ENCODE results near the gene VGLL4.

DNA sequence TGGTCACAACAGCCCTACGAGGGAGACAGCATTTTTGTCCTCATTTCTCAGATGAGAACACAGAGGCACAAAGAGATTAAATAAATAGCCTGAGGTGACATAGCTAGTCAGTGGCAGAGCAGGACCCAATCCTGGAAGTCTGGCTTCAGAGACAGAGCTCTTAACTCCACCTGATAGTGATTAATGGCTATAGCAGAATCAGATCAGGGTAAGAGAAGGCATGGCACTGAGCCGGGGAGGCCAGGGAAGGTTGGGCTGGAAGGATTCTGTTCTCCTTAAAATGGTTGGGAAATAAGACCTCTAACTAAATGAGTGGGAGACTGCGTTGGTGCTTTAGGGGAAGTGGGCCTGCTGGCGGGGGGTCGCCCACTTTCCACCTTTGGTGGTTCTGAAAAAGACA is 104.5 kb downstream of the VGLL4 start:
- TF ChIP-seq, protein P1, sequence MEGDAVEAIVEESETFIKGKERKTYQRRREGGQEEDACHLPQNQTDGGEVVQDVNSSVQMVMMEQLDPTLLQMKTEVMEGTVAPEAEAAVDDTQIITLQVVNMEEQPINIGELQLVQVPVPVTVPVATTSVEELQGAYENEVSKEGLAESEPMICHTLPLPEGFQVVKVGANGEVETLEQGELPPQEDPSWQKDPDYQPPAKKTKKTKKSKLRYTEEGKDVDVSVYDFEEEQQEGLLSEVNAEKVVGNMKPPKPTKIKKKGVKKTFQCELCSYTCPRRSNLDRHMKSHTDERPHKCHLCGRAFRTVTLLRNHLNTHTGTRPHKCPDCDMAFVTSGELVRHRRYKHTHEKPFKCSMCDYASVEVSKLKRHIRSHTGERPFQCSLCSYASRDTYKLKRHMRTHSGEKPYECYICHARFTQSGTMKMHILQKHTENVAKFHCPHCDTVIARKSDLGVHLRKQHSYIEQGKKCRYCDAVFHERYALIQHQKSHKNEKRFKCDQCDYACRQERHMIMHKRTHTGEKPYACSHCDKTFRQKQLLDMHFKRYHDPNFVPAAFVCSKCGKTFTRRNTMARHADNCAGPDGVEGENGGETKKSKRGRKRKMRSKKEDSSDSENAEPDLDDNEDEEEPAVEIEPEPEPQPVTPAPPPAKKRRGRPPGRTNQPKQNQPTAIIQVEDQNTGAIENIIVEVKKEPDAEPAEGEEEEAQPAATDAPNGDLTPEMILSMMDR (IDR thresholded peaks at IDR 0.05) = no peak
- no peak for TF ChIP-seq EZH2 (IDR thresholded peaks at IDR 0.05)

All from neural progenitor cell (in vitro differentiated cells).